Measurements from ENCODE around the gene NGDN.

NGDN gene

GRCh38 chr14:23435543-23436326, 33.8 kb upstream of the NGDN start, which contains the start of gene MYH7:
MYH7 (minus strand) TSS chr14:23435660; CDS start chr14:23433732, 1,928 bp downstream.
- Mint-ChIP-seq H3K9me3 (no peaks in the 10 kb centered on the region), H3K27ac (no peak within 1 kb of the TSS), H3K4me1 (no peaks in the 10 kb centered on the region), H3K27me3 (peaks cover 36 to 41% of the 10 kb centered on the region in 2 donors), H3K4me3 (no peak within 1 kb of the TSS), H3K36me3 (no peaks in the 10 kb centered on the region)
- ATAC-seq (replicated peaks): no peak
- no peak for DNase-seq

DNA sequence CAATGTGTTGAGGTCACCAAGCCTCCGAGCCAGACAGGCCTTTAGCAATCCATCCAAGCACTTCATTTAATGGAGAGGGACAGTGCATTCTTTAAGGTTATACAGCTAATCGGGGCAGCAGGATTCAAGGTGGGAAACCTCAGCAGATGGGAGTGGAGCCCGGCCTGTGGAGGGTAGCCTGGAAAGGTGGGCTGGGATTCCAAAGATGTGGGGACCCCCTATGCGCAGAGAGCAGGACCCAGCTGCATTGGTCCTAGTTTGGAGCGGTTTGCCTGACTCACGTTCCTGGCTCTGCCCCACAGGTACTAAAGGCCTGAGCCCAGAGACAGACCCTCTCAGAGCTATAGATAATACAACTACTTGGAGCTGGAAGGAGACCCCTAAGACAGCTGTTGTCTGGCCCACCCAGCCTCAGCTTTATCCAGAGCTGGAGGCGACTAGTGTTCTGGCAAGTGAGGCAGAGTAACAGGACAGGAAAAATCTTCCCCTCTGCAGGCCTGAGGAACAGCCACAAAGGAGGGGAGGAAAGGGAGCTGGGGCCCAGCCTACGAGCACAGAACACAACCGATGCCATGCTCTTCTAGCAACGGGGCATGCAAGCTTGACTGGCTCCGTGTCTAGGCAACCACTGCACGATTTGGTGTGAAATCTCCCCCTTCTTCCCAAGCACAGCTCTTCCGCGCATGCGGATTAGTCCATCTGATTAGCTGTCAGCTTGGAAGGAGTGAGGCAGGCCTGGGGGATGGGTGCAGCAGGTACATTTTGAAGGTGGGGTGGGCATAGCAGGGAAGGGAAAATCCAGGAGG, 33.0 kb upstream of the NGDN start:
- Mint-ChIP-seq H3K36me3 (no peaks in the 10 kb centered on the region), H3K27ac (no peak overlapping the region), H3K27me3 (peaks cover 41 to 42% of the 10 kb centered on the region in 2 donors), H3K9me3 (no peaks in the 10 kb centered on the region), H3K4me1 (no peaks in the 10 kb centered on the region), H3K4me3 (no peak overlapping the region)
- no peak for DNase-seq
- ATAC-seq (replicated peaks): no peak

DNA sequence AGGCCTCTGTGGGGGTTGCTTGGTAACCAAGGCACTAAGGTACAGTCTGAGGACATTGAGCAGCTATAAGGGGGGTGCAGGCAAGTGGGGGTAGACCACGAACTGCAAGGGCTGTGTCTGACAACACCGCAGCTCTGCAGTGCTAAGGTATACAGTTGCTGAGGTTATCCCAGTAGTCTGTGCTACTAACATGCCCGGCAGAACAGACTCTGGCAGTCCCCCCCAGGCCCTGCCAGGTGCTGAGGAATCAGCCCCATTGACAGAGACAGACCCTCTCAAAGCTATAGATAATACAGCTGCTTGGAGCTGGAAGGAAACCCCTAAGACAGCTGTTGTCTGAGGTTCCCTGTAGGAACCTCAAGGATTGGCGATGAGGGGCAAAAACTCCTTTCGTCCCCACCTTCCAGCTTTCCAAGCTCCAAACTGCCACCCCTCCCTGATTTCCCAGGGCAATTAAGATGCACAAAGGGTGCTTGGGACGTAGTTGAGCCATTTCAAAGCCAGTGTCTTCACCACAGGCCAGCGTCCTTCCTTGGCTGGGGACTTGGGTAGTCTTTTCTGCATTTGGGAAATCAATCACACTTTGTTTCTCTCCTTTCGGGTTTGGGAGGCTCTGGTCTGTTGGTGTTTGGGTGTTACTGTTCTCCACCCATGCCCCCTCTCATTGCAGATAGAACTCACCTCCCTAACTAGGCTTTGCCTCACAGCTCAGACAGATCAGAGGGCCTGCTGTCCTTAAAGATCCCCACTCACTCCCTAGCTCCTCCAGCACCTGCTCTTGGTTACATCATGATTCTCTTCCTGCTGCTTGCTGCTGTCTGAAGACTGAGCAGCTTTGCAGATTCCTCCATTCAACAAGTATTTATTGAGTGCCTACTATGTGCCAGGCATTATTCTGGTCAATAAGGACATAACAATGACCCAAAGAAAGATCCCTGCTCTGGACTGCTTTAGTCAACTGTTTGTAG, 32.1 kb upstream of the NGDN start:
- ATAC-seq (replicated peaks): no peak
- Mint-ChIP-seq H3K4me1 (no peaks in the 10 kb centered on the region), H3K9me3 (no peaks in the 10 kb centered on the region), H3K4me3 (no peak overlapping the region), H3K36me3 (no peaks in the 10 kb centered on the region), H3K27ac (no peak overlapping the region), H3K27me3 (peaks cover 38 to 40% of the 10 kb centered on the region in 2 donors)
- DNase-seq: no peak

GRCh38 chr14:23438101-23438971, 31.2 kb upstream of the NGDN start:
- Mint-ChIP-seq H3K27me3 (peaks cover 40 to 41% of the 10 kb centered on the region in 2 donors), H3K4me3 (no peak overlapping the region), H3K36me3 (no peaks in the 10 kb centered on the region), H3K9me3 (no peaks in the 10 kb centered on the region), H3K27ac (no peak overlapping the region), H3K4me1 (no peaks in the 10 kb centered on the region)
- DNase-seq (no peak), ATAC-seq (replicated peaks) (no peak)

GRCh38 chr14:23439107-23439835, 30.2 kb upstream of the NGDN start:
- H3K4me3 Mint-ChIP-seq: no peak overlapping the region
- H3K27ac Mint-ChIP-seq: no peak overlapping the region
- H3K36me3 Mint-ChIP-seq: no peaks in the 10 kb centered on the region
- H3K27me3 Mint-ChIP-seq: peaks cover 36 to 41% of the 10 kb centered on the region in 2 donors
- no peaks in the 10 kb centered on the region for H3K4me1 Mint-ChIP-seq
- no peak for ATAC-seq (replicated peaks)
- DNase-seq: no peak
- H3K9me3 Mint-ChIP-seq: no peaks in the 10 kb centered on the region

DNA sequence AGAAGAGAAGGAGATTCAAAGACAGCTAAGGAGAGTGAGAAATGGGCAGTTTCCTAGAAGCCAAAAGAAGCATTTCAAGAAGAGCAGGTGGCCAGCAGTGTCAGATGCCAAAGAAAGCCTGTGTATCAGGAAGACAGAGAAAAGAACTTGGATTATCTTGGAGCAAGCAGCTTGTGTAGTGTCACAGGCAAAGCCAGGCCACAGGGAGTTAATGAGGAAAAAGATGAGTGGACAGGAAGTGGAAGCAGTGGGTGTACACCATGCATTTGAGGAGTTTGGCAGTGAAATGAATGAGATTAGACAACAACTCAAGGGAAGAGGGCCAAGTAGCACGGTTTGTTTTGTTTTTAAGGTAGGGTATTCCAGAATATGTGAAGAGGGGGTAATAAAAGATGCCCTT, 28.4 kb upstream of the NGDN start:
- Mint-ChIP-seq H3K27me3 (peaks cover 29 to 33% of the 10 kb centered on the region in 2 donors), H3K4me1 (no peaks in the 10 kb centered on the region), H3K9me3 (no peaks in the 10 kb centered on the region), H3K4me3 (no peak overlapping the region), H3K36me3 (no peaks in the 10 kb centered on the region), H3K27ac (no peak overlapping the region)
- ATAC-seq (replicated peaks) (no peak), DNase-seq (no peak)

GRCh38 chr14:23442721-23443356, 26.7 kb upstream of the NGDN start:
- no peaks in the 10 kb centered on the region for H3K9me3 Mint-ChIP-seq
- peaks cover 29 to 33% of the 10 kb centered on the region in 2 donors for H3K27me3 Mint-ChIP-seq
- H3K27ac Mint-ChIP-seq: no peak overlapping the region
- ATAC-seq (replicated peaks) (no peak), DNase-seq (no peak)
- H3K36me3 Mint-ChIP-seq: no peaks in the 10 kb centered on the region
- H3K4me3 Mint-ChIP-seq: no peak overlapping the region
- H3K4me1 Mint-ChIP-seq: no peaks in the 10 kb centered on the region

DNA sequence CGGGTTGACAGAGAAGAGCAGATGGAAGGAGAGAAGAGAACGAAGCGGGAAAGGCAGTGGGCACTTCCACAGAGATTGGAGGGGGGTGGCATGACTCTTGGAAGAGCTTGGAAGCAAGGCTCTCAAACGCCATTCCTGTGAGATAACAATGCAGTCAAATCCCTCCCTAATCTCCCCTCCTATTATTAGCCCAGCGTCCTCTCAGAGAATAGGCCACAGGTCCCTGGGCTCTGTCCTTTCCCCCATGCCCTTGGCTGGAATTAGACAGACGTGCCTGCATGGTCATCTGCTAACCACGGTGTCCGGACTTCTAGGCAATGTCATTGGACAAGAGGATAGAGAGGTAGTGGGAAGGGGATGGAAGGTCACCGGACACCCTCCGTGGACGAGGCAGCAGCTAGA, 26.1 kb upstream of the NGDN start:
- ATAC-seq (replicated peaks) (no peak), DNase-seq (no peak)
- Mint-ChIP-seq H3K9me3 (no peaks in the 10 kb centered on the region), H3K4me3 (no peak overlapping the region), H3K36me3 (no peaks in the 10 kb centered on the region), H3K27ac (no peak overlapping the region), H3K27me3 (peaks cover 29 to 33% of the 10 kb centered on the region in 2 donors), H3K4me1 (no peaks in the 10 kb centered on the region)

GRCh38 chr14:23443881-23444280, 25.6 kb upstream of the NGDN start:
- Mint-ChIP-seq H3K9me3 (no peaks in the 10 kb centered on the region), H3K36me3 (no peaks in the 10 kb centered on the region), H3K27me3 (peaks cover 33 to 34% of the 10 kb centered on the region in 2 donors), H3K4me3 (no peak overlapping the region), H3K4me1 (no peaks in the 10 kb centered on the region), H3K27ac (no peak overlapping the region)
- ATAC-seq (replicated peaks): no peak
- DNase-seq: no peak

- DNase-seq (no peak), ATAC-seq (replicated peaks) (no peak)
- H3K27ac Mint-ChIP-seq: no peak overlapping the region
- H3K27me3 Mint-ChIP-seq: peaks cover 38% of the 10 kb centered on the region in 2 donors
- no peaks in the 10 kb centered on the region for H3K36me3 Mint-ChIP-seq
- H3K4me3 Mint-ChIP-seq: no peak overlapping the region
- H3K9me3 Mint-ChIP-seq: no peaks in the 10 kb centered on the region
- H3K4me1 Mint-ChIP-seq: no peaks in the 10 kb centered on the region
These were observed 25.2 kb upstream of the NGDN start for GRCh38 chr14:23444314-23444713.

GRCh38 chr14:23445773-23446172, 23.7 kb upstream of the NGDN start:
- H3K9me3 Mint-ChIP-seq: no peaks in the 10 kb centered on the region
- DNase-seq: no peak
- no peaks in the 10 kb centered on the region for H3K4me1 Mint-ChIP-seq
- H3K27me3 Mint-ChIP-seq: peaks cover 38 to 41% of the 10 kb centered on the region in 2 donors
- no peak overlapping the region for H3K27ac Mint-ChIP-seq
- no peaks in the 10 kb centered on the region for H3K36me3 Mint-ChIP-seq
- ATAC-seq (replicated peaks): no peak
- no peak overlapping the region for H3K4me3 Mint-ChIP-seq

DNA sequence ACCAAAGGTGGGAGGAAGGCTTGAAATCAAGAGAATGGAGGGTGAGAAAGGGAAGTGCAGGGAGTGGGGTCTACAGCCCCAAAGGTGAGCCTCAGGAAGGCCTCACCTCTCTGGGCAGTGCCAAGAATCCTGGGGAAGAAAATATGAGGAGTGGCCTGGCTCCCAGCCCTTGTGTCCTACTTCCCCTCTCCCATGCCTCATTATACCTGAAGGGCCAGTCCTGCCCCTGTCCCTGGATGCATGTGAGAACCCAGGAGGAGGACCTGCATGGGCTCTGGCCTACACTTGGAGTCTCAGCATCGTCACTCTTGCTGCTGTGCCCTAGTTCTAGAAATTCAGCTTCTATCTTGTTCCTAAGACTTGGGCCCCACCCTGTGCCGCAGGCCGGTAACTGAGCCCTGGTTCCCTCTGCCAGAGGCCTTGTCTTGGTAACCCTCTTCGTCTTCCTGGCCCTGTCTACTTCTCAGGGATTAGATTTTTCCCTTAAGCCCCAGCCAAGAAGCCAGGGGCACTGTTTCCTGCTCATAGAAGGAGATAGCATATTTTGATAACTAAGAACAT, 23.1 kb upstream of the NGDN start:
- DNase-seq: no peak
- Mint-ChIP-seq H3K27me3 (peaks cover 35 to 39% of the 10 kb centered on the region in 2 donors), H3K36me3 (no peaks in the 10 kb centered on the region), H3K27ac (no peak overlapping the region), H3K4me1 (no peaks in the 10 kb centered on the region), H3K4me3 (no peak overlapping the region), H3K9me3 (no peaks in the 10 kb centered on the region)
- no peak for ATAC-seq (replicated peaks)

Measured in stimulated activated naive B cell treated with anti-CD40 and anti-IgM and Interleukin-4, amounts not matched to agents 10 μg/mL and 1 μg/mL and 100 μg/mL, for 72 hours (primary cell).